Central memory CD4-positive, alpha-beta T cell (primary cell): Measurements from ENCODE around the gene RAD51B.

Experiments used
- DNase-seq: peaks from one replicate; pipeline ENCODE4 v3.0.0; 2022

The RAD51B gene

GRCh38 chr14:68238551-68238950 is 419.0 kb downstream of the RAD51B start:
- no peak for DNase-seq

- DNase-seq = no peak
Observed at GRCh38 chr14:68238976-68239375, 419.4 kb downstream of the RAD51B start.

- no peak for DNase-seq
Observed at GRCh38 chr14:68239988-68240771, 420.6 kb downstream of the RAD51B start.

- DNase-seq = no peak
Observed at GRCh38 chr14:68241862-68242487, 422.4 kb downstream of the RAD51B start.

- DNase-seq = no peak
Observed at GRCh38 chr14:68243450-68244010, 424.0 kb downstream of the RAD51B start.

- no peak for DNase-seq
Observed at GRCh38 chr14:68244262-68244980, 424.8 kb downstream of the RAD51B start.

GRCh38 chr14:68245146-68246073 is 425.8 kb downstream of the RAD51B start:
- no peak for DNase-seq

- DNase-seq = no peak
Observed at GRCh38 chr14:68246074-68246785, 426.7 kb downstream of the RAD51B start.

GRCh38 chr14:68246786-68247105 is 427.2 kb downstream of the RAD51B start:
- no peak for DNase-seq

GRCh38 chr14:68247274-68247673 is 427.7 kb downstream of the RAD51B start:
- no peak for DNase-seq

- DNase-seq = no peak
Observed at GRCh38 chr14:68247676-68248268, 428.2 kb downstream of the RAD51B start.

GRCh38 chr14:68248481-68249255 is 429.1 kb downstream of the RAD51B start:
- peak; percentile 50 for DNase-seq

- DNase-seq = no peak
Observed at GRCh38 chr14:68249661-68250451, 430.3 kb downstream of the RAD51B start.

GRCh38 chr14:68250927-68251768 is 431.6 kb downstream of the RAD51B start:
- no peak for DNase-seq

- no peak for DNase-seq
Observed at GRCh38 chr14:68251769-68252100, 432.2 kb downstream of the RAD51B start.

- DNase-seq = no peak
Observed at GRCh38 chr14:68253160-68253780, 433.7 kb downstream of the RAD51B start.

GRCh38 chr14:68253878-68254528 is 434.4 kb downstream of the RAD51B start:
- DNase-seq = no peak
